Neutrophil (primary cell): ENCODE results near the gene CER1.
"Not testable (repeated sequence)": the region's sequence is repeated elsewhere in the genome, so short reads cannot be mapped to it uniquely, and the experiment has no call there.

ENCODE experiments used
- H3K27ac ChIP-seq: fragments of 200-600 bp; sonication (generic); 2 replicates; pipeline ENCODE4 v1.5.1; 2016; ENCODE audit warnings: mild to moderate bottlenecking, moderate library complexity
- H3K27me3 ChIP-seq: fragments of 200-600 bp; sonication (generic); 2 replicates; pipeline ENCODE4 v1.6.0; 2016; ENCODE audit warnings: mild to moderate bottlenecking
- H3K36me3 ChIP-seq: fragments of 200-600 bp; sonication (generic); 2 replicates; pipeline ENCODE4 v1.5.1; 2017
- H3K4me1 ChIP-seq, 2 experiments: fragments of 200-600 bp in 1 of 2; sonication (generic) in 1 of 2; 1 replicate in 1 of 2; 2 replicates in 1 of 2; pipeline versions ENCODE4 v1.5.1 to v1.6.1; 2013 to 2016; ENCODE audit warnings: low read depth in 1 of 2, low read length in 1 of 2, mild to moderate bottlenecking in 1 of 2, moderate library complexity in 1 of 2; ENCODE audit not compliant: control insufficient read depth in 1 of 2, insufficient read depth in 1 of 2
- H3K4me3 ChIP-seq, 2 experiments: fragments of 200-600 bp in 1 of 2; sonication (generic) in 1 of 2; 1 replicate in 1 of 2; 2 replicates in 1 of 2; pipeline ENCODE4 v1.5.1; 2013 to 2016; ENCODE audit warnings: low read depth in 1 of 2, low read length in 1 of 2, mild to moderate bottlenecking in 1 of 2, moderate library complexity in 1 of 2
- H3K9me3 ChIP-seq: fragments of 200-600 bp; sonication (generic); 2 replicates; pipeline ENCODE4 v1.5.1; 2016
- TF ChIP-seq, protein P1 (sequence below): fragments of 200-600 bp; sonication (generic); IDR thresholded peaks from 2 replicates; pipeline ENCODE4 v1.5.1; 2016; ENCODE audit warnings: antibody characterized with exemption

CER1 gene

DNA sequence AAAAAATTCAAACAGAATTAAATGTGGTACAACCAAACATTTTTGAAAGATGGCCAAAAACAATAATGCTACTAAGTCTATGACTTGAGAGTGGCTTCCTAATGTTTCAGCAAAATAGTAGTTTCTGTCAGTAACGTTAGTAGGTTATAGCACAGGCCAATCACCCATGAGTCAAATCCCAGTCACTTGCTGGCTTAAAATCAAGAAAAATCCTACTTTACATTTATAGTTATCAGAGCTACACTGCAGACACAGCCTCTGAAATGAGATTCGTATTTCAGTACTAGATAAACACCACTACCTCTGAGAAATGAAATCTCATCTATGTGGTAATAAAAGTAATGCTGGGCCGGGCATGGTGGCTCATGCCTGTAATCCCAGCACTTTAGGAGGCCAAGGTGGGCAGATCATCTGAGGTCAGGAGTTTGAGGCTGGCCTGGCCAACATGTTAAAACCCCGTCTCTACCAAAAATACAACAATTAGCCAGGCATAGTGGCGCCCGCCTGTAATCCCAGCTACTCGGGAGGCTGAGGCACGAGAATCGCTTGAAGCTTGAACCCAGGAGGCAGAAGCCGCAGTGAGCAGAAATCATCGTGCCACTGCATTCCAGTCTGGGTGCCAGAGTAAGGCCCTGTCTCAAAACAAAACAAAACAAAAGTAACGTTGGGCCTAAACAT lies 35.4 kb downstream of the CER1 start:
- peaks cover 0 to 1% of the 10 kb centered on the region in 2 experiments for H3K4me1 ChIP-seq
- H3K4me3 ChIP-seq: no peak overlapping the region
- no peaks in the 10 kb centered on the region for H3K9me3 ChIP-seq
- no peak overlapping the region for H3K27ac ChIP-seq
- TF ChIP-seq, protein P1, sequence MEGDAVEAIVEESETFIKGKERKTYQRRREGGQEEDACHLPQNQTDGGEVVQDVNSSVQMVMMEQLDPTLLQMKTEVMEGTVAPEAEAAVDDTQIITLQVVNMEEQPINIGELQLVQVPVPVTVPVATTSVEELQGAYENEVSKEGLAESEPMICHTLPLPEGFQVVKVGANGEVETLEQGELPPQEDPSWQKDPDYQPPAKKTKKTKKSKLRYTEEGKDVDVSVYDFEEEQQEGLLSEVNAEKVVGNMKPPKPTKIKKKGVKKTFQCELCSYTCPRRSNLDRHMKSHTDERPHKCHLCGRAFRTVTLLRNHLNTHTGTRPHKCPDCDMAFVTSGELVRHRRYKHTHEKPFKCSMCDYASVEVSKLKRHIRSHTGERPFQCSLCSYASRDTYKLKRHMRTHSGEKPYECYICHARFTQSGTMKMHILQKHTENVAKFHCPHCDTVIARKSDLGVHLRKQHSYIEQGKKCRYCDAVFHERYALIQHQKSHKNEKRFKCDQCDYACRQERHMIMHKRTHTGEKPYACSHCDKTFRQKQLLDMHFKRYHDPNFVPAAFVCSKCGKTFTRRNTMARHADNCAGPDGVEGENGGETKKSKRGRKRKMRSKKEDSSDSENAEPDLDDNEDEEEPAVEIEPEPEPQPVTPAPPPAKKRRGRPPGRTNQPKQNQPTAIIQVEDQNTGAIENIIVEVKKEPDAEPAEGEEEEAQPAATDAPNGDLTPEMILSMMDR: no peak
- H3K27me3 ChIP-seq: peaks cover 4% of the 10 kb centered on the region
- peaks cover 6% of the 10 kb centered on the region for H3K36me3 ChIP-seq

DNA sequence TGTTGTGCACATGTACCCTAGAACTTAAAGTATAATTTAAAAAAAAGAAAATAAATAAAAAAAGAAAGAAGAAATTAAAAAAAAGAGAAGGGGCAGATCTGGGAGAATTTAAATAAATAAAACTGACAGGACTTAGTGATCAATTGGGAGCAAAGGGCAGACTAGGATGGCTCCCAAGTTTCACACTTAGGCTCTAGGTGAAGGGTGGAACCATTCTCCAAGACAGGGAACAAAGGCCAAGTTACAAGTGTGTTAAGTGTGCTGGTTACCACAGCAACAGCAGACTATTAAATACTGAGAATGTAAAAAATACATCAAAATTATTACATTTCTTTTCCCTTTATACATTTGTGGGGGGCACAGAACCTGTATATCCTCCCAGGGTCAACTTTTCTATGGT lies 36.4 kb downstream of the CER1 start:
- TF ChIP-seq, protein P1: no peak
- H3K27me3 ChIP-seq: no peaks in the 10 kb centered on the region
- H3K4me3 ChIP-seq: no peak overlapping the region

DNA sequence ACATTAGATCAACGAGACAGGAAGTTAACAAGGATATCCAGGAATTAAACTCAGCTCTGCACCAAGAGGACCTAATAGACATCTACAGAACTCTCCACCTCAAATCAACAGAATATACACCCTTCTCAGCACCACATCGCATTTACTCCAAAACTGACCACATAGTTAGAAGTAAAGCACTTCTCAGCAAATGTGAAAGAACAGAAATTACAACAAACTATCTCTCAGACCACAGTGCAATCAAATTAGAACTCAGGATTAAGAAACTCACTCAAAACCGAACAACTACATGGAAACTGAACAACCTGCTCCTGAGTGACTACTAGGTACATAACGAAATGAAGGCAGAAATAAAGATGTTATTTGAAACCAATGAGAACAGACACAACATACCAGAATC lies 39.9 kb downstream of the CER1 start:
- H3K36me3 ChIP-seq, H3K4me3 ChIP-seq, H3K9me3 ChIP-seq, H3K4me1 ChIP-seq, H3K27ac ChIP-seq, H3K27me3 ChIP-seq: not testable (repeated sequence)

More for the DNA sequence above, 36.4 kb downstream of the CER1 start:
- no peaks in the 10 kb centered on the region for H3K4me1 ChIP-seq
- H3K9me3 ChIP-seq: no peaks in the 10 kb centered on the region
- H3K27ac ChIP-seq: no peak overlapping the region
- H3K36me3 ChIP-seq: peaks cover 6% of the 10 kb centered on the region

DNA sequence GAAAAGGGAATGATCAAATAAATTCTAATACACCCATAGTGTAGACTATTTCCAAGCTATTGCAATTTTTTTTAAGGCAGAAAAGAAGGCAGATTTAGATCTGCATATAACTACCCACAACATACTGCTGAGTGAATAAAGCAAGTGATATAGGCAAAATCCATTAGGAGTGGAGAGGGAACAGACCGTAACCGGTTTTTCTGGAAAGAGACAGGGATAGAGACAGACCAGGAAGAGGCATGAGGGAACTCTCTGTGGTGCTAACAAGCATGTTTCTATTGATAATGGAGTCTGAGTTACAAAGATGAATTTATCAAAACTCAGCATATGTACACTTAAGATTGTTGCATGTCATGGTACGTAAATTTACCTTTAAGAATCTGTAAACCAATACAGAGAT lies 43.8 kb downstream of the CER1 start:
- H3K9me3 ChIP-seq: no peaks in the 10 kb centered on the region
- TF ChIP-seq, protein P1: no peak
- no peaks in the 10 kb centered on the region for H3K36me3 ChIP-seq
- no peaks in the 10 kb centered on the region for H3K4me1 ChIP-seq
- H3K4me3 ChIP-seq: no peak overlapping the region
- H3K27me3 ChIP-seq: no peaks in the 10 kb centered on the region
- H3K27ac ChIP-seq: no peak overlapping the region

- H3K9me3 ChIP-seq: no peaks in the 10 kb centered on the region
- no peak overlapping the region for H3K27ac ChIP-seq
- H3K4me1 ChIP-seq: no peaks in the 10 kb centered on the region
- TF ChIP-seq, protein P1: no peak
- no peaks in the 10 kb centered on the region for H3K36me3 ChIP-seq
- H3K4me3 ChIP-seq: no peak overlapping the region
- H3K27me3 ChIP-seq: no peaks in the 10 kb centered on the region
Observed at GRCh38 chr9:14677872-14678271, 44.7 kb downstream of the CER1 start.

- H3K9me3 ChIP-seq: no peaks in the 10 kb centered on the region
- no peaks in the 10 kb centered on the region for H3K4me1 ChIP-seq
- no peaks in the 10 kb centered on the region for H3K36me3 ChIP-seq
- H3K4me3 ChIP-seq: no peak overlapping the region
- no peak overlapping the region for H3K27ac ChIP-seq
- TF ChIP-seq, protein P1: no peak
- no peaks in the 10 kb centered on the region for H3K27me3 ChIP-seq
Observed at GRCh38 chr9:14677396-14677795, 45.1 kb downstream of the CER1 start.
